MM.1S (cell line): ENCODE measurements around the gene SPACA9.
A peak's percentile ranks its signal among the peaks of the same experiment; 100 is the strongest.

Experiments
- DNase-seq: peaks from one replicate; pipeline ENCODE4 v3.0.0-alpha.2; 2015
- H2AFZ ChIP-seq: fragments of 300-600 bp; sonication (generic); 2 replicates; pipeline ENCODE4 v1.6.0; 2016; ENCODE audit warnings: antibody characterized with exemption, low read length
- H3F3A ChIP-seq: fragments of 300-600 bp; sonication (generic); 2 replicates; pipeline ENCODE4 v1.6.1; 2016; ENCODE audit warnings: mild to moderate bottlenecking, antibody characterized with exemption, low read length, moderate library complexity, mixed read lengths; ENCODE audit not compliant: insufficient read depth
- H3K27ac ChIP-seq: fragments of 300-600 bp; sonication (generic); 2 replicates; pipeline ENCODE4 v1.5.1; 2016; ENCODE audit warnings: mild to moderate bottlenecking, low read length
- H3K27me3 ChIP-seq: fragments of 300-600 bp; sonication (generic); replicated peaks from 2 replicates; pipeline ENCODE4 v1.6.0; 2016; ENCODE audit warnings: low read length; ENCODE audit not compliant: insufficient read depth
- H3K36me3 ChIP-seq: fragments of 300-600 bp; sonication (generic); replicated peaks from 2 replicates; pipeline ENCODE4 v1.6.1; 2016; ENCODE audit warnings: mild to moderate bottlenecking, low read length, mixed read lengths; ENCODE audit not compliant: insufficient read depth
- H3K4me1 ChIP-seq: fragments of 300-600 bp; sonication (generic); 2 replicates; pipeline ENCODE4 v1.6.1; 2016; ENCODE audit warnings: low read length, mixed read lengths
- H3K4me2 ChIP-seq: fragments of 300-600 bp; sonication (generic); 2 replicates; pipeline ENCODE4 v1.6.0; 2016; ENCODE audit warnings: low read depth, low read length
- H3K4me3 ChIP-seq: fragments of 300-600 bp; sonication (generic); 2 replicates; pipeline ENCODE4 v1.5.1; 2016; ENCODE audit warnings: low read length, mixed read lengths
- H3K79me2 ChIP-seq: fragments of 300-600 bp; sonication (generic); 2 replicates; pipeline ENCODE4 v1.6.1; 2016; ENCODE audit warnings: mixed run types, low read length, mixed read lengths
- H3K9ac ChIP-seq: fragments of 300-600 bp; sonication (generic); 2 replicates; pipeline ENCODE4 v1.6.1; 2016; ENCODE audit warnings: low read length, mixed read lengths
- H3K9me2 ChIP-seq: fragments of 300-600 bp; sonication (generic); replicated peaks from 2 replicates; pipeline ENCODE4 v1.6.1; 2016; ENCODE audit warnings: mild to moderate bottlenecking, low read length, mixed read lengths; ENCODE audit not compliant: insufficient read depth
- H3K9me3 ChIP-seq: fragments of 300-600 bp; sonication (generic); replicated peaks from 2 replicates; pipeline ENCODE4 v1.6.1; 2016; ENCODE audit warnings: mild to moderate bottlenecking, low read length, mixed read lengths; ENCODE audit not compliant: insufficient read depth
- H4K20me1 ChIP-seq: fragments of 300-600 bp; sonication (generic); 2 replicates; pipeline ENCODE4 v1.6.1; 2016; ENCODE audit warnings: mild to moderate bottlenecking, low read length, moderate library complexity, mixed read lengths; ENCODE audit not compliant: insufficient read depth
- CTCF ChIP-seq: fragments of 300-600 bp; sonication (generic); IDR thresholded peaks from 2 replicates; pipeline ENCODE4 v1.5.1; 2016; ENCODE audit warnings: antibody characterized with exemption, low read length, mixed read lengths
- EZH2 ChIP-seq: fragments of 300-600 bp; sonication (generic); optimal IDR thresholded peaks from 2 replicates; pipeline ENCODE3; 2017; ENCODE audit warnings: low read depth, mild to moderate bottlenecking, antibody characterized with exemption, low read length, mixed read lengths
- EZH2phosphoT487 ChIP-seq: fragments of 300-600 bp; sonication (generic); IDR thresholded peaks from 2 replicates; pipeline ENCODE4 v1.6.1; 2018; ENCODE audit warnings: antibody characterized with exemption, low read length

SPACA9 gene

DNA sequence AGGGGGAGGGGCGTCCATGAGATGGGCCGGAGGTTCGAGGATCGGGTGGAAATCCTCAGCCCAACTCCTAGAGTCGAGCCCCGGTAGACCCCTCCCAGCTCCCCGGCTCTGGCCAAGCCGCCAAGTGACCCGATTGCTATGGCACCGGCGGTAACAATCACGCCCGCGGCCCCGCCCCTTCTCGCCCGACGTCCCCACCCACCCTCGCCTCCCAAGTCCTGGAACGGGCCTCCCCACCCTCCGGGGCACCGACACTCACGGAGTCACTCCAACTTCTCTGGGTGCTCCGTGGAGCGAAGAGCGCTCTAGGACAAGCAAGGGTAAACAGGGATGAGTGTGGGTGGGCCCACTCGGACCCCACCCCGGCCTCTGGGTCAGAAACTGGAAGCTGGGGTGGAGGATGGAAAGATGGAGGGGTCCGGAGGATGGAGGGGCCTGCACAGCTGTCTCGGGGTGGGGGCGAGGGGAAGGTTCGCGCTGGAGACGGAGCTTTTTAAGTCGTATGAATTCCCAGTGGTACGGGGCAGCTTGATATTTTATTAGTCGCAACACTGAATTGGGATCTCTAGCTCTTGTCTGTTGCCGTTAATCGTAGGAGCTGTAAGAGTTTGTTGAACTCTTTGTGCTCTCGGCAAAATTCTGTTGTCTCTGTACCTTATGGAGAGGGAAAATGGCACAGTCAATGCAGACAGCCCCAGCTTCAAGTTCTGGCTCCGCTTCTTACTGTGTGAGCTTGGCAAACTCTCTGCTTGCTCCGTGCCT lies at the start of gene SPACA9:
Gene SPACA9, plus strand, starts transcription at position 204 of the 762 bp plus-strand sequence. CDS start 5,050 bp downstream, outside the sequence.
- H3F3A ChIP-seq, result no peaks in the 10 kb centered on the region
- H3K79me2 ChIP-seq, result no peaks in the 10 kb centered on the region
- no peak for DNase-seq
- peak within 1 kb of the TSS; percentile 99 for H3K4me3 ChIP-seq
- peak within 1 kb of the TSS; percentile 88 for H3K9ac ChIP-seq
- H3K36me3 ChIP-seq, result no peaks in the 10 kb centered on the region
- H3K9me3 ChIP-seq, result no peaks in the 10 kb centered on the region
- H3K27me3 ChIP-seq, result peaks cover 39% of the 10 kb centered on the region
- no peak within 1 kb of the TSS for H3K27ac ChIP-seq
- no peaks in the 10 kb centered on the region for H3K4me1 ChIP-seq
- no peaks in the 10 kb centered on the region for H3K9me2 ChIP-seq
- TF ChIP-seq CTCF (no peak), EZH2 (no peak), EZH2phosphoT487 (no peak)
- H4K20me1 ChIP-seq, result no peaks in the 10 kb centered on the region
- H3K4me2 ChIP-seq, result peak within 1 kb of the TSS; percentile 97
- H2AFZ ChIP-seq, result peak within 1 kb of the TSS; percentile 100

GRCh38 chr9:132832171-132832881 lies 46.4 kb upstream of the SPACA9 start:
- Histone ChIP-seq H3K36me3 (no peaks in the 10 kb centered on the region), H2AFZ (no peak overlapping the region), H3K9me2 (no peaks in the 10 kb centered on the region), H3K27me3 (no peaks in the 10 kb centered on the region), H4K20me1 (no peaks in the 10 kb centered on the region), H3F3A (peaks cover 11% of the 10 kb centered on the region), H3K9me3 (no peaks in the 10 kb centered on the region), H3K4me2 (no peak overlapping the region), H3K4me3 (no peak overlapping the region), H3K27ac (no peak overlapping the region), H3K79me2 (no peaks in the 10 kb centered on the region), H3K9ac (no peak overlapping the region), H3K4me1 (peaks cover 17% of the 10 kb centered on the region)
- TF ChIP-seq EZH2, result no peak
- no peak for TF ChIP-seq CTCF
- no peak for TF ChIP-seq EZH2phosphoT487
- DNase-seq, result no peak

DNA sequence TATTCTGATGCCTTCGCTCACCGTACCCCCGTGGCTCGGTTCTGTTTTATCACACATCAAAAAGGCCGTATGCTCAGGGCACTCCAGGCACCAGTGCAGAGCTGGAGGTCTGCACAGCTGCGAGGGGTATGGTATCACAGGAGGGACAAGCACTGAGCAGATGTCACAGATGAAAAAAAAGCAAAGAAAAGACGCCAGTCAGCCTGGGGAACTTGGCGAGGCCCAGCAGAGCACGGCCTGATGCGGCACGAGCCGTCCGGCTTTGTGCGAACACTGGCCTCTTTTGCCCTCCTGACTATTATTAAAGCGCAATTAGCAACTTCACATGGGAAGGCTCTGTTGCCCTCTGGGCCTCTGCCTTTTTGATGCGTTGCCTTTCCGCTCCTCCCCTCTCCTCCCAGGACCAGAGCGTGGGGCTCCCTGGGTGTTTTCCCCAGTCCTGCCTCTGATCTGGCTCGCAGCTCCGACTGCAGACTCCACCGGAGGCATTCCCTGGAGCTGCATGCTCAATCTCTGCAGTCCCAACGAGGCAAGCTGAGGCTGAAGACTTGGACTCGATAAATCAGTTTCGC lies 45.1 kb upstream of the SPACA9 start:
- no peak overlapping the region for H3K4me2 ChIP-seq
- no peaks in the 10 kb centered on the region for H3K27me3 ChIP-seq
- no peaks in the 10 kb centered on the region for H4K20me1 ChIP-seq
- H3F3A ChIP-seq, result peaks cover 1% of the 10 kb centered on the region
- no peaks in the 10 kb centered on the region for H3K79me2 ChIP-seq
- DNase-seq, result no peak
- no peaks in the 10 kb centered on the region for H3K9me2 ChIP-seq
- no peak overlapping the region for H3K9ac ChIP-seq
- no peaks in the 10 kb centered on the region for H3K36me3 ChIP-seq
- H3K9me3 ChIP-seq, result no peaks in the 10 kb centered on the region
- TF ChIP-seq CTCF, result no peak
- no peak for TF ChIP-seq EZH2
- TF ChIP-seq EZH2phosphoT487, result no peak
- no peak overlapping the region for H2AFZ ChIP-seq
- H3K4me3 ChIP-seq, result no peak overlapping the region
- H3K27ac ChIP-seq, result no peak overlapping the region
- H3K4me1 ChIP-seq, result peaks cover 9% of the 10 kb centered on the region
